Muscle layer of colon (tissue), 2 donors: ENCODE measurements around the gene SLFN12L.
"Not testable (repeated sequence)": the region's sequence is repeated elsewhere in the genome, so short reads cannot be mapped to it uniquely, and the experiment has no call there.

Source experiments
- H3K27ac ChIP-seq: one replicate; pipeline ENCODE4 v1.7.0; 2013; ENCODE audit warnings: low read depth, mild to moderate bottlenecking, low read length, moderate library complexity
- H3K27me3 ChIP-seq, 2 donors: one replicate each; pipeline ENCODE4 v1.7.0; 2013; ENCODE audit warnings: low read length in 2 of 2, mild to moderate bottlenecking in 2 of 2; ENCODE audit not compliant: insufficient read depth in 2 of 2, control insufficient read depth in 1 of 2
- H3K36me3 ChIP-seq: one replicate; pipeline ENCODE4 v1.7.0; 2013; ENCODE audit warnings: mild to moderate bottlenecking, low read length; ENCODE audit not compliant: insufficient read depth
- H3K4me1 ChIP-seq: one replicate; pipeline ENCODE4 v1.7.0; 2013; ENCODE audit warnings: mild to moderate bottlenecking, low read length; ENCODE audit not compliant: insufficient read depth
- H3K4me3 ChIP-seq, 2 donors: one replicate each; pipeline ENCODE4 v1.7.0; 2013; ENCODE audit warnings: low read length in 2 of 2, low read depth in 1 of 2, mild to moderate bottlenecking in 1 of 2, moderate library complexity in 1 of 2
- H3K9ac ChIP-seq: one replicate; pipeline ENCODE4 v1.7.0; 2013; ENCODE audit warnings: low read length
- H3K9me3 ChIP-seq: one replicate; pipeline ENCODE4 v1.7.0; 2013; ENCODE audit warnings: mild to moderate bottlenecking, low read length
- donor health status: abdominal sarcoma.
- donor health status: Adenocarcinoma of cecum.

SLFN12L gene

DNA sequence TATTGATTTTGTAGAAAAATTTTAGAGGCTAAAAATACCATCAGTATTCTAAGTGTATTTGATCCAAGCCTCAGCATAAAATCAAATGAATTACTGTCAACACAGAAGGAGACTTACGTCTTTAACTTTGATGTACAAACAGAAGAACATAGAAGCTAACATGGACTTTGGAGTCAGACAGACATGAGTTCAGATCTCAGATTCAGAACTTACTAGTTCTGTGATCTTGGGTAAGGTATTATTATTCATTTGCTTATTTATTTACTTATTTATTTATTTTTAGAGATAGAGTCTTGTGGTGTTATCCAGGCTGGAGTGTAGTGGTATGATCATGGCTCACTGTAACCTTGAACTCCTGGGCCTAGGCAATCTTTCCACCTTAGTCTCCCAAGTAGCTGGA, 4.0 kb upstream of the SLFN12L start:
- Histone ChIP-seq H3K27ac (no peak overlapping the region), H3K27me3 (no peaks in the 10 kb centered on the region), H3K4me1 (peaks cover 18% of the 10 kb centered on the region), H3K9me3 (no peaks in the 10 kb centered on the region), H3K36me3 (no peaks in the 10 kb centered on the region), H3K9ac (no peak overlapping the region), H3K4me3 (no peak overlapping the region)

DNA sequence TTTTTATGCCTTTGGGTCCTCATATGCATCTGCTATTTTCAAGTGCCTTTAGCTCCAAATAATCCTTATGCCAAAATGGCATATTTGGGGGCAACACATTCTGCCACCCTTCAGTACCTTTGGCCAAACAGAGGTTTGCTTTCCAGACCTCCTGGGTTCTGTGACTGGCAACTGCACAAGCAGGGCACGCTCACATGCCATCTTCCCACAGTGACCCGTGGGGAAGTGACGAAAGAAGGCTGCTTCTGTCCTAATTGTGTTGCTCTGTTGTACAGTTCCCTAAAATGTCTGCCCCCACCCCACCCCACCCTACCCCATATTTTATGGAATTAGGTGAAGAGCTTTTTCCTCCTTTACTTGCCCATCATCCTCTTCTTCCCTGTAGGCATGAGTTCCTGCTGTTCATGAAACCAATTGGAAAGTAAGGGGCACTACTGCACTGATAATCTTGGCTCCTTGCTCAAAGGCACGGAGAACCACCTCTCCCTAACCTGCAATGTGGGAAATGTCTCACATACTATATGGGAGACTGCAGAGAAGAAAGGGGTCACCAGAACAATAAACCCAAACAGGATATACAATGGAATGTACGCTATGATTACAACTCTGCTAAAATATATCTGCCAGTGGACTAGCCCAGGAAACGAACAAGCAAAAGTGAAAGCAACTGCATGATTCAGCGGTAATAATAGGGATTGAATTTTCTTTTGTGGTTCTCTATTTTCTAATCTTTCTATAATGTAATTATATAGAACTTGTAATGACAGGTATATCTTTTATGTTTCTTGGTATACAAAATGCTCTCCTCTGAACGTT, 3.3 kb upstream of the SLFN12L start:
- peak overlapping the region; percentile 54 to 55 for H3K4me3 ChIP-seq
- no peak overlapping the region for H3K9ac ChIP-seq

DNA sequence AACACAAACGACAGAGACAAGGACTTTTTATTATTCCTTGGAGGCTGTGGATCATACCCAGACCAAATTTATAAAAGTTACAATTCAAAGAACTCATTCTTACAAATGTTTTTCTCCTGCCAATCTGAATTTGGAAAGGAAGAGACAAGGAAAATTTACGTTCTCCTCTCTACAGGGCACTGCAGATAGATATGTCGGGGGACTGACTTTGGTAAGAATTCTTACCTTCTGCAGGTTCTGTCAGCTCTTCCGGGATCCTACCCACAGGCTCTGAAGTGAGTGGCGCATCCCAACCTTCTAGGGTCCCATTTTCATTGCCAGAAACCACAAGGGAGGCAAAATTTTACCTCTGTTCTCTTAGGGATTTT, 2.2 kb upstream of the SLFN12L start:
- no peak overlapping the region for H3K27ac ChIP-seq
- no peaks in the 10 kb centered on the region for H3K36me3 ChIP-seq
- no peaks in the 10 kb centered on the region for H3K9me3 ChIP-seq
- peaks cover 18% of the 10 kb centered on the region for H3K4me1 ChIP-seq
- no peak overlapping the region for H3K9ac ChIP-seq
- peak overlapping the region in 1 of 2 donors; percentile 28 for H3K4me3 ChIP-seq
- H3K27me3 ChIP-seq: no peaks in the 10 kb centered on the region

More for the DNA sequence above, 3.3 kb upstream of the SLFN12L start:
- H3K4me1 ChIP-seq: peaks cover 18% of the 10 kb centered on the region
- H3K36me3 ChIP-seq: no peaks in the 10 kb centered on the region
- no peaks in the 10 kb centered on the region for H3K27me3 ChIP-seq
- peak overlapping the region; percentile 32 for H3K27ac ChIP-seq
- H3K9me3 ChIP-seq: no peaks in the 10 kb centered on the region

DNA sequence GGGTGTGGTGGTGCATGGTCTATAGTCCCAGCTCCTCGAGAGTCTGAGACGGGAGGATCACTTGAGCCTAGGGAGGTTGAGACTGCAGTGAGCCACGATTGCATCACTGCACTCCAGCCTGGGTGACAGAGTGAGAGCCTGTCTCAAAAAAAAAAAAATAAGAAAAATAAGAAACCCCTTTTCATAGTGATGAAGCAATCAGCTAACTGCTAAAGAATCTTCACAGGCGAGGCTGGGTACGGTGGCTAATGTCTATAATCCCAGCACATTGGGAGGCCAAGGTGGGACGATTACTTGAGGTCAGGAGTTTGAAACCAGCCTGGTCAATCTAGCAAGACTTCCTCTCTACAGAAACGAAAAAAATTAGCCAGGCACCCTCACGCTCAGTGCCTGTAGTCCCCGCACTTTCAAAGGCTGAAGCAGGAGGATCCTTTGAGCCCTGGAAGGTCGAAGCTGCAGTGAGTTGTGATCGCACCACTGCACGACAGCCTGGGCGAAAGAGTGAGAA, 760 bp downstream of the SLFN12L start:
- H3K9me3 ChIP-seq: no peaks in the 10 kb centered on the region
- H3K9ac ChIP-seq: no peak overlapping the region
- no peaks in the 10 kb centered on the region for H3K36me3 ChIP-seq
- H3K27me3 ChIP-seq: no peaks in the 10 kb centered on the region
- H3K4me3 ChIP-seq: no peak overlapping the region
- no peak overlapping the region for H3K27ac ChIP-seq
- peaks cover 18% of the 10 kb centered on the region for H3K4me1 ChIP-seq

DNA sequence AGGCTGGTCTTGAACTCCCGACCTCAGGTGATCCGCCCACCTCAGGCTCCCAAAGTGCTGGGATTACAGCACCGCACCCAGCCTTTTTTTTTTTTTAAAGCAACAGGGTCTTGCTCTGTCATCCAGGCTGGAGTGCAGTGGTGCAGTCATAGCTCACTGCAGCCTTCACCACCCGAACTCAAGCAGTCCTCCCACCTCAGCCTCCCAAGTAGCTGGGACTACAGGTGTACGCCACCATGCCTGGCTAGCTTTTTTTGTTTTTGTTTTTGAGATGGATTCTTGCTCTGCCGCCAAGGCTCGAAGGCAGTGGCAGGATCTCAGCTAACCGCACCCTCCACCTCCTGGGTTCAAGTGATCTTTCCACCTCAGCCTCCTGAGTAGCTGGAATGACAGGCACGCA, 2.1 kb downstream of the SLFN12L start:
- H3K36me3 ChIP-seq, H3K9me3 ChIP-seq, H3K9ac ChIP-seq, H3K27ac ChIP-seq, H3K27me3 ChIP-seq, H3K4me3 ChIP-seq: not testable (repeated sequence)
- peaks cover 18% of the 10 kb centered on the region for H3K4me1 ChIP-seq

DNA sequence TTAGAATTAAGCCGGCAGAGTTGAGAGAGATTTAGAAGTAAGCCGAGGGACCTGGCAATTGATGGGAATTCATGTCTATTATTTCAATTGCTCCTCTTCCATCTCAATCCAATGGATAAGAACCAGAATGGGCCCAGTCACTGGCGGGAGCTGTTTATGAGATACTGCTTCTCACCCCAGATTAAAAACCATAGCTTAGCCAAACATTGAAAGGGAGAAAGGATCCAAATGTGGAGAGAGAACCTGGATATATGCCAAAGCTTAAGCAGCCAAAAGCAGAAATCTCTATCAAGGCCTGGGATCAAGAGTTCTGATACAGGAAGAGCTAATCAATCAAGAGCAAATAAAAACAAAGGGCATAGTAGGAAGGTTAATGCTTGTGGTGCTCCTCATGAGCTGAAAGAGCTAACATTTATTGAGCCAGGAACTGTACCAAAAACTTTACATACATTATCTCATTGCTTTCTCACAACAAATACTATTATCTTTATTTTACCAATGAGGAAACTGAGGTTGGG, 2.8 kb downstream of the SLFN12L start:
- Histone ChIP-seq H3K4me3 (no peak overlapping the region), H3K9ac (no peak overlapping the region), H3K4me1 (peaks cover 10% of the 10 kb centered on the region), H3K27me3 (no peaks in the 10 kb centered on the region), H3K36me3 (no peaks in the 10 kb centered on the region), H3K9me3 (no peaks in the 10 kb centered on the region), H3K27ac (no peak overlapping the region)

DNA sequence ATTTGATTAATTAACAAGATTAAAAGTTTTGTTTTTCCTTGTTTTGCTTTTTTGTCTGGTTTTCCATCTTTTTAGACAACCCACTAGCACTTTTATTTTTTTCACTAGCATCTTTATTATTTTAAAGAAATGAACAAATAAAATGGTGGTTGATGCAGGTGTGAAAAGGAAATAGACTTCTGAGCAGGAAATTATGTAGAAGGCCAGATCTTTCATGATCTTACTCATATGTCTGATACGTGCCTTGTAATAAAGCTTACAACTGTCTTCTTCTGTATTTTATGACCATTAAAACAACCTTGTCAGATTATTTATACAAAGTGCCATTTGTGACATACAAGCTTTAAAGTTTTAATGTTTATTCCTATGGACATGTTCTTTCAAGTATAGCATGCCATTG, 6.3 kb downstream of the SLFN12L start:
- Histone ChIP-seq H3K27me3 (no peaks in the 10 kb centered on the region), H3K36me3 (no peaks in the 10 kb centered on the region), H3K9ac (no peak overlapping the region), H3K27ac (no peak overlapping the region), H3K9me3 (no peaks in the 10 kb centered on the region), H3K4me1 (no peaks in the 10 kb centered on the region), H3K4me3 (no peak overlapping the region)

DNA sequence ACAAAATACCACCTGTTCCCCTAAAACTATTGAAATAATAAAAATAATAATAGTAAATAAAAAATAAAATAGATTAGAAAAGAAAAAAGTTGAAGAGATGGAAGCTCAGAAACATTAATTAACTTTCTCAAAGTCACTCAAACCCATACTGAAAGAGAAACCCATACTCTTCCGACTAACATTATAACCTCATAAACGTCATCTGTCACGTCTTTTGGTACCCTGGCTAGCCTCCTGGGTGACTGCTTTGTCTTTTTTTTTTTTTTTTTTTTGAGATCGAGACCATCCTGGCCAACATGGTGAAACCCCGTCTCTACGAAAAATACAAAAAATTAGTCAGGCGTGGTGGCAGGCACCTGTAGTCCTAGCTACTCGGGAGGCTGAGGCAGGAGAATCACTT, 7.6 kb downstream of the SLFN12L start:
- no peak overlapping the region for H3K4me3 ChIP-seq
- H3K27ac ChIP-seq: no peak overlapping the region
- H3K9ac ChIP-seq: no peak overlapping the region
- H3K36me3 ChIP-seq: no peaks in the 10 kb centered on the region
- no peaks in the 10 kb centered on the region for H3K27me3 ChIP-seq
- no peaks in the 10 kb centered on the region for H3K4me1 ChIP-seq
- H3K9me3 ChIP-seq: no peaks in the 10 kb centered on the region

DNA sequence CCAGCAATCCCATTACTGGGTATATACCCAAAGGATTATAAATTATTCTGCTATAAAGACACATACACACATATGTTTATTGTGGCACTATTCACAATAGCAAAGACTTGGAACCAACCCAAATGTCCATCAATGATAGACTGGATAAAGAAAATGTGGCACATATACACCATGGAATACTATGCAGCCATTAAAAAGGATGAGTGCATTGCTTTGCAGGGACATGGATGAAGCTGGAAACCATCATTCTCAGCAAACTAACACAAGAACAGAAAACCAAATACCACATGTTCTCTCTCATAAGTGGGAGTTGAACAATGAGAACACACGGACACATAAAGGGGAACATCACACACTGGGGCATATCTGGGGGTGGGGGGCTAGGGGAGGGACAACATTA, 8.2 kb downstream of the SLFN12L start:
- not testable (repeated sequence) for H3K4me3 ChIP-seq, H3K27me3 ChIP-seq, H3K9ac ChIP-seq, H3K9me3 ChIP-seq, H3K36me3 ChIP-seq, H3K4me1 ChIP-seq, H3K27ac ChIP-seq

DNA sequence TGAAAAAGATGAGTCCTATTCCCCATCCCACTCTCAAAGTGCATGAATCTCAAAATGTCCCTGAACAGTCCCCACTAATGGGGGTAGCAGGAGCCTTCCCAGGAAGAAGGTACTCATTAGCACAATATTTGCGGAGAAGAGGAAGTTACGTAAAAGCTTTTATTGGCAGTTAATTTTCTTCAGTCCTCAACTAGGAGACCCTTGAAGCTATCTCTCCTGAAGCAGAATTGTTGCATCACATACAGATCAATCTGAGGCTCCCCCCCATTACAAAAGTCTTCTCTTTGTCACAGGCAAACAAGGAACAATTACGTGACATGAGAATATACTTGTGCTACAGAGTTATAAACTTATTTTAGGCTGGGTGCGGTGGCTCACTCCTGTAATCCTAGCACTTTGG, 14.2 kb downstream of the SLFN12L start:
- Histone ChIP-seq H3K9ac (no peak overlapping the region), H3K27ac (no peak overlapping the region), H3K4me1 (no peaks in the 10 kb centered on the region), H3K4me3 (no peak overlapping the region), H3K9me3 (no peaks in the 10 kb centered on the region), H3K36me3 (no peaks in the 10 kb centered on the region), H3K27me3 (no peaks in the 10 kb centered on the region)

DNA sequence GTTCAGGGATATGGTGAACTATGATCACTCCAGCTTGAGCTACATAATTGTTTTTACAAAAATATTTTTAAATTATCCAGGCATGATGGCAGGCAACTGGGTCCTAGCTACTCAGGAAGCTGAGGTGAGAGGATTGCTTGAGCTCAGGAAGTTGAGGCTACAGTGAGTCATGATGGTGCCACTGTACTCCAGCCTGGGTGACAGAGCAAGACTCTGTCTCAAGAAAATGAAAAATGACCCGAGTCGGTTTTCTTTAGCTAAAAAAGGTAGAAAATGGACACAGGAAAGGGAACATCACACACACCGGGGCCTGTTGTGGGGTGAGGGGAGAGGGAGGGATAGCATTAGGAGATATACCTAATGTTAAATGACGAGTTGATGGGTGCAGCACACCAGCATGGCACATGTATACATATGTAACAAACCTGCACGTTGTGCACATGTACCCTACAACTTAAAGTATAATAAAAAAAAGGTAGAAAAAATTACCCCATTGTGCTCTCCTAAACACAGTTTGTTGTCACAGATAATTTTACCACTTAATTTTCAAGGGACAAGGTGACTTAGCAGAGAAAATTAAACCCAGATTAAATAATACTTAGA, 15.7 kb downstream of the SLFN12L start:
- not testable (repeated sequence) for H3K36me3 ChIP-seq, H3K9ac ChIP-seq, H3K4me3 ChIP-seq, H3K9me3 ChIP-seq, H3K4me1 ChIP-seq, H3K27ac ChIP-seq, H3K27me3 ChIP-seq

DNA sequence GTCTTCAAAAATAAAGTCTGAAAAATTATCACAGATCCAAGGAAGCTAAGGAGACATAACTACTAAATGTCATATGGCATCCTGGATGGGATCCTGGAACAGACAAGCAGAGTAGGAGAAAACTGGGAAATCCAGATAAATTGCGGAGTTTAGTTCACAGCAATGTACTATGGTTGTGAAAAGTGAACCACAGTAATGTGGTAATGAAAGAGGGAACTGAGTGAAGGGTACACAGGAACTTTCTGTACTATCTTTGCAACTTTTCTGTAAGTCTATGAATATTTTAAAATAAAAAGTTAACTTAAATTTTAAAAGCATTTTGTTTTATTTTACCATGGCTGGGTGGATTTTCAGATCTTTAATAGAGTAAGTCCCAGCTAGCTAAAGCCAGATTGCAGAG, 16.3 kb downstream of the SLFN12L start:
- H3K9me3 ChIP-seq: no peaks in the 10 kb centered on the region
- no peak overlapping the region for H3K9ac ChIP-seq
- no peaks in the 10 kb centered on the region for H3K36me3 ChIP-seq
- no peaks in the 10 kb centered on the region for H3K27me3 ChIP-seq
- H3K4me1 ChIP-seq: no peaks in the 10 kb centered on the region
- no peak overlapping the region for H3K4me3 ChIP-seq
- H3K27ac ChIP-seq: no peak overlapping the region
